ENCODE measurements around the gene PCBP2. TPM values are rescaled to one million over a fixed set of nuclear protein-coding genes. Genes with fewer than 3 reads are reported as not detected.
A peak's percentile ranks its signal among the peaks of the same experiment; 100 is the strongest.
"Not testable (repeated sequence)": the region's sequence is repeated elsewhere in the genome, so short reads cannot be mapped to it uniquely, and the experiment has no call there.

PCBP2 gene
- total RNA-seq, result 157 TPM

GRCh38 chr12:53451661-53452158 is at the start of gene PCBP2:
TSS of gene PCBP2 (plus strand) at chr12:53452102. CDS start at chr12:53454801, 2,699 bp downstream.
- FAIRE-seq (peak; percentile 83), DNase-seq (ENCODE audit: low spot score in 2 of 2) (peak; percentile 93 to 94)

GRCh38 chr12:53402351-53402750 is 49.6 kb upstream of the PCBP2 start:
- not testable (repeated sequence) for FAIRE-seq

GRCh38 chr12:53402871-53403270 is 49.0 kb upstream of the PCBP2 start:
- DNase-seq (ENCODE audit: low spot score in 2 of 2), result no peak
- FAIRE-seq, result no peak

More at GRCh38 chr12:53402351-53402750, 49.6 kb upstream of the PCBP2 start:
- DNase-seq (ENCODE audit: low spot score in 2 of 2), result not testable (repeated sequence)

GRCh38 chr12:53410951-53411350 is 41.0 kb upstream of the PCBP2 start:
- FAIRE-seq (no peak), DNase-seq (ENCODE audit: low spot score in 2 of 2) (no peak)

- DNase-seq (ENCODE audit: low spot score in 2 of 2), result no peak
- no peak for FAIRE-seq
Measured at GRCh38 chr12:53413485-53414204, 38.3 kb upstream of the PCBP2 start.

GRCh38 chr12:53414756-53415417 is 37.0 kb upstream of the PCBP2 start:
- FAIRE-seq (no peak), DNase-seq (ENCODE audit: low spot score in 2 of 2) (no peak)

GRCh38 chr12:53415752-53416389 is 36.0 kb upstream of the PCBP2 start:
- FAIRE-seq; DNase-seq (ENCODE audit: low spot score in 2 of 2): not testable (repeated sequence)

GRCh38 chr12:53417291-53417816 is 34.5 kb upstream of the PCBP2 start:
- not testable (repeated sequence) for DNase-seq (ENCODE audit: low spot score in 2 of 2); FAIRE-seq

GRCh38 chr12:53418221-53418620 is 33.7 kb upstream of the PCBP2 start:
- DNase-seq (ENCODE audit: low spot score in 2 of 2) (no peak), FAIRE-seq (no peak)

GRCh38 chr12:53419756-53420155 is 32.1 kb upstream of the PCBP2 start:
- DNase-seq (ENCODE audit: low spot score in 2 of 2), result no peak
- FAIRE-seq, result no peak

GRCh38 chr12:53422247-53422646 is 29.7 kb upstream of the PCBP2 start:
- not testable (repeated sequence) for FAIRE-seq; DNase-seq (ENCODE audit: low spot score in 2 of 2)

- FAIRE-seq (no peak), DNase-seq (ENCODE audit: low spot score in 2 of 2) (no peak)
Measured at GRCh38 chr12:53423597-53423996, 28.3 kb upstream of the PCBP2 start, which contains the start of gene AMHR2. TSS of gene AMHR2 (plus strand) at chr12:53423855. CDS start at chr12:53423935, 80 bp downstream.

- FAIRE-seq (no peak), DNase-seq (ENCODE audit: low spot score in 2 of 2) (no peak)
Measured at GRCh38 chr12:53424626-53425514, 27.0 kb upstream of the PCBP2 start.

- FAIRE-seq (no peak), DNase-seq (ENCODE audit: low spot score in 2 of 2) (no peak)
Measured at GRCh38 chr12:53425515-53426150, 26.3 kb upstream of the PCBP2 start.

GRCh38 chr12:53427905-53428594 is 23.9 kb upstream of the PCBP2 start:
- DNase-seq (ENCODE audit: low spot score in 2 of 2) (no peak), FAIRE-seq (no peak)

- no peak for FAIRE-seq
- DNase-seq (ENCODE audit: low spot score in 2 of 2), result no peak
Measured at GRCh38 chr12:53428741-53429140, 23.2 kb upstream of the PCBP2 start.

- no peak for FAIRE-seq
- DNase-seq (ENCODE audit: low spot score in 2 of 2), result no peak
Measured at GRCh38 chr12:53430116-53430515, 21.8 kb upstream of the PCBP2 start.

- DNase-seq (ENCODE audit: low spot score in 2 of 2) (no peak), FAIRE-seq (no peak)
Measured at GRCh38 chr12:53431187-53431586, 20.7 kb upstream of the PCBP2 start.

GRCh38 chr12:53435326-53435725 is 16.6 kb upstream of the PCBP2 start:
- FAIRE-seq; DNase-seq (ENCODE audit: low spot score in 2 of 2): not testable (repeated sequence)
